OCI-LY1 (cell line): Measurements from ENCODE around the gene TIMM22.

Experiments
- EZH2 ChIP-seq: fragments of 200-600 bp; sonication (generic), shearing (Covaris generic); IDR thresholded peaks from 2 replicates; pipeline ENCODE4 v1.8.0; 2017; ENCODE audit warnings: borderline replicate concordance, mixed run types, mild to moderate bottlenecking, antibody characterized with exemption, low read length, moderate library complexity, mixed read lengths
- TF ChIP-seq, protein P1 (sequence below): fragments of 200-600 bp; sonication (generic), shearing (Covaris generic); IDR thresholded peaks from 2 replicates; pipeline ENCODE4 v1.5.1; 2017; ENCODE audit warnings: mild to moderate bottlenecking, antibody characterized with exemption, low read length, moderate library complexity, mixed read lengths

DNA sequence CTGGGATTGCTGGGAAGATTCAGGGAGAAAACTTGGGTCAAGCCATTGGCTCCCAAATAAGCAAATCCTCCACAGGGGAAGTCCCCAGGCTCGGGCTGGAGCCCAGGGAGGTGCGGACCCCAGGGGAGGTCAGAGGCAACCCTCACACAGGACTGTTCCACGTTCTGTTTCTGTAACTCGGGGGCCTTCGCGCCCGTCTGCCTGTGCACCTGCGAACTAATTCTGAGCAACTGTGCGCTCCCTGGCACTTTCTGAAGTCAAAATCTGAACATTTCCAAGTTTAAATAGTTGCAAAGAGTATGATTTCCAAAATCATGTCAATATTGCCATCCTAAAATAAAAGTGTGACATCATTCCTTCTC lies 16.8 kb downstream of the TIMM22 start:
- TF ChIP-seq, protein P1, sequence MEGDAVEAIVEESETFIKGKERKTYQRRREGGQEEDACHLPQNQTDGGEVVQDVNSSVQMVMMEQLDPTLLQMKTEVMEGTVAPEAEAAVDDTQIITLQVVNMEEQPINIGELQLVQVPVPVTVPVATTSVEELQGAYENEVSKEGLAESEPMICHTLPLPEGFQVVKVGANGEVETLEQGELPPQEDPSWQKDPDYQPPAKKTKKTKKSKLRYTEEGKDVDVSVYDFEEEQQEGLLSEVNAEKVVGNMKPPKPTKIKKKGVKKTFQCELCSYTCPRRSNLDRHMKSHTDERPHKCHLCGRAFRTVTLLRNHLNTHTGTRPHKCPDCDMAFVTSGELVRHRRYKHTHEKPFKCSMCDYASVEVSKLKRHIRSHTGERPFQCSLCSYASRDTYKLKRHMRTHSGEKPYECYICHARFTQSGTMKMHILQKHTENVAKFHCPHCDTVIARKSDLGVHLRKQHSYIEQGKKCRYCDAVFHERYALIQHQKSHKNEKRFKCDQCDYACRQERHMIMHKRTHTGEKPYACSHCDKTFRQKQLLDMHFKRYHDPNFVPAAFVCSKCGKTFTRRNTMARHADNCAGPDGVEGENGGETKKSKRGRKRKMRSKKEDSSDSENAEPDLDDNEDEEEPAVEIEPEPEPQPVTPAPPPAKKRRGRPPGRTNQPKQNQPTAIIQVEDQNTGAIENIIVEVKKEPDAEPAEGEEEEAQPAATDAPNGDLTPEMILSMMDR: no peak
- no peak for TF ChIP-seq EZH2
